Choroid plexus epithelial cell (primary cell): ENCODE measurements around the gene ACSL1.

Experiments
- DNase-seq: peaks from one replicate; pipeline ENCODE4 v3.0.0-alpha.2; 2010; ENCODE audit warnings: low read depth
- H3K4me3 ChIP-seq: 2 replicates; pipeline ENCODE4 v1.5.1; 2011; ENCODE audit warnings: low read depth, mild to moderate bottlenecking, control low read depth, low read length, moderate library complexity
- CTCF ChIP-seq: conservative IDR thresholded peaks from 2 replicates; pipeline ENCODE4 v1.5.1; 2011; ENCODE audit warnings: low read depth, mild to moderate bottlenecking, control low read depth, inconsistent platforms, low read length, moderate library complexity

The ACSL1 gene

GRCh38 chr4:184806711-184807110 lies 19.1 kb downstream of the ACSL1 start:
- no peak for TF ChIP-seq CTCF
- DNase-seq = no peak
- no peak overlapping the region for H3K4me3 ChIP-seq

- no peak overlapping the region for H3K4me3 ChIP-seq
- no peak for TF ChIP-seq CTCF
- DNase-seq = no peak
These were observed 19.6 kb downstream of the ACSL1 start for GRCh38 chr4:184806229-184806550.

- H3K4me3 ChIP-seq = no peak overlapping the region
- no peak for DNase-seq
- no peak for TF ChIP-seq CTCF
These were observed 20.1 kb downstream of the ACSL1 start for GRCh38 chr4:184805462-184806228.

- TF ChIP-seq CTCF = no peak
- no peak for DNase-seq
These were observed 21.1 kb downstream of the ACSL1 start for GRCh38 chr4:184804621-184805020.

GRCh38 chr4:184803874-184804273 lies 21.9 kb downstream of the ACSL1 start:
- no peak overlapping the region for H3K4me3 ChIP-seq
- no peak for DNase-seq
- TF ChIP-seq CTCF = no peak

More at GRCh38 chr4:184804621-184805020, 21.1 kb downstream of the ACSL1 start:
- no peak overlapping the region for H3K4me3 ChIP-seq

- no peak for DNase-seq
- no peak overlapping the region for H3K4me3 ChIP-seq
- TF ChIP-seq CTCF = no peak
These were observed 22.6 kb downstream of the ACSL1 start for GRCh38 chr4:184803133-184803532.

GRCh38 chr4:184802697-184803015 lies 23.1 kb downstream of the ACSL1 start:
- DNase-seq = no peak
- no peak for TF ChIP-seq CTCF
- no peak overlapping the region for H3K4me3 ChIP-seq
